SIG-M5 treated with dmso at 0.1 percent for 504 hours (cell line): ENCODE results near the gene CMIP.
A peak's percentile ranks its signal among the peaks of the same experiment; 100 is the strongest.
"Not testable (repeated sequence)": the region's sequence is repeated elsewhere in the genome, so short reads cannot be mapped to it uniquely, and the experiment has no call there.

ENCODE experiments used
- DNase-seq: peaks from one replicate; lab custom pipeline; 2025; ENCODE audit not compliant: unreplicated experiment; lab: John Stamatoyannopoulos, UW

CMIP gene

GRCh38 chr16:81444448-81445121 is at the start of gene CMIP:
Gene CMIP, plus strand, starts transcription at chr16:81444808.
- peak; percentile 71 for DNase-seq

GRCh38 chr16:81394966-81395655 is 49.5 kb upstream of the CMIP start:
- no peak for DNase-seq

GRCh38 chr16:81397058-81397878 is 47.3 kb upstream of the CMIP start:
- no peak for DNase-seq

GRCh38 chr16:81397879-81398520 is 46.6 kb upstream of the CMIP start:
- DNase-seq, result no peak

GRCh38 chr16:81399909-81400308 is 44.7 kb upstream of the CMIP start:
- DNase-seq, result no peak

GRCh38 chr16:81401035-81401950 is 43.3 kb upstream of the CMIP start:
- DNase-seq, result peak; percentile 33

GRCh38 chr16:81403208-81403600 is 41.4 kb upstream of the CMIP start:
- no peak for DNase-seq

GRCh38 chr16:81403601-81404391 is 40.8 kb upstream of the CMIP start:
- DNase-seq, result peak; percentile 80

GRCh38 chr16:81405002-81405401 is 39.6 kb upstream of the CMIP start:
- DNase-seq, result not testable (repeated sequence)

- DNase-seq, result peak; percentile 16
These were observed 38.9 kb upstream of the CMIP start for GRCh38 chr16:81405702-81406113.

- DNase-seq, result no peak
These were observed 36.1 kb upstream of the CMIP start for GRCh38 chr16:81408409-81408950.

- DNase-seq, result no peak
These were observed 35.5 kb upstream of the CMIP start for GRCh38 chr16:81409016-81409556.

GRCh38 chr16:81410643-81411293 is 33.8 kb upstream of the CMIP start:
- DNase-seq, result no peak

- no peak for DNase-seq
These were observed 31.2 kb upstream of the CMIP start for GRCh38 chr16:81413245-81413990.

GRCh38 chr16:81415751-81416150 is 28.9 kb upstream of the CMIP start:
- no peak for DNase-seq

GRCh38 chr16:81416749-81417148 is 27.9 kb upstream of the CMIP start:
- no peak for DNase-seq

GRCh38 chr16:81417210-81417609 is 27.4 kb upstream of the CMIP start:
- DNase-seq, result no peak

- DNase-seq, result no peak
These were observed 24.8 kb upstream of the CMIP start for GRCh38 chr16:81419806-81420205.
